GM23338 (cell line): ENCODE data around the gene PLA2G12A. TPM values are rescaled to one million over a fixed set of nuclear protein-coding genes. Genes with fewer than 3 reads are reported as not detected.
A peak's percentile ranks its signal among the peaks of the same experiment; 100 is the strongest.

Source experiments
- ATAC-seq: fragments of 200-7000 bp; cut with Tn5 transposase; 3 replicates; pipeline ENCODE4 v1.9.1; 2020
- DNase-seq: peaks from one replicate; pipeline ENCODE4 v3.0.0-alpha.2; 2015; ENCODE audit warnings: low spot score
- H2AFZ ChIP-seq: fragments of 200-600 bp; sonication (generic); 2 replicates; pipeline ENCODE4 v1.8.0; 2016; ENCODE audit warnings: antibody characterized with exemption, mild to moderate bottlenecking, moderate library complexity
- H3F3A ChIP-seq: fragments of 200-600 bp; sonication (generic); replicated peaks from 2 replicates; pipeline ENCODE4 v1.8.0; 2017; ENCODE audit warnings: antibody characterized with exemption, mixed run types, low read depth
- H3K27ac ChIP-seq: fragments of 200-600 bp; sonication (generic); 2 replicates; pipeline ENCODE4 v1.6.1; 2016; ENCODE audit warnings: low read depth
- H3K27me3 ChIP-seq: fragments of 200-600 bp; sonication (generic); 2 replicates; pipeline ENCODE4 v1.8.0; 2016; ENCODE audit warnings: mild to moderate bottlenecking, mixed run types, moderate library complexity; ENCODE audit not compliant: insufficient read depth
- H3K36me3 ChIP-seq: fragments of 200-600 bp; sonication (generic); 2 replicates; pipeline ENCODE4 v1.8.0; 2016; ENCODE audit warnings: mild to moderate bottlenecking; ENCODE audit not compliant: insufficient read depth
- H3K4me1 ChIP-seq: fragments of 200-600 bp; sonication (generic); 2 replicates; pipeline ENCODE4 v1.8.0; 2016; ENCODE audit warnings: mild to moderate bottlenecking, moderate library complexity; ENCODE audit not compliant: insufficient read depth
- H3K4me2 ChIP-seq: fragments of 200-600 bp; sonication (generic); 2 replicates; pipeline ENCODE4 v1.7.1; 2017; ENCODE audit warnings: mixed run types
- H3K4me3 ChIP-seq: fragments of 200-600 bp; sonication (generic); 2 replicates; pipeline ENCODE4 v1.6.1; 2016; ENCODE audit warnings: mixed run types
- H3K79me2 ChIP-seq: fragments of 200-600 bp; sonication (generic); replicated peaks from 2 replicates; pipeline ENCODE4 v1.8.0; 2017; ENCODE audit warnings: mild to moderate bottlenecking; ENCODE audit not compliant: insufficient read depth
- H3K9me2 ChIP-seq: fragments of 200-600 bp; sonication (generic); 2 replicates; pipeline ENCODE4 v1.8.0; 2017; ENCODE audit not compliant: insufficient read depth
- H4K20me1 ChIP-seq: fragments of 200-600 bp; sonication (generic); replicated peaks from 2 replicates; pipeline ENCODE4 v1.8.0; 2017; ENCODE audit warnings: mild to moderate bottlenecking; ENCODE audit not compliant: insufficient read depth
- H3K27ac Mint-ChIP-seq: 2 replicates; pipeline ENCODE4 v1.8.0; 2020; ENCODE audit warnings: inconsistent platforms, mild to moderate bottlenecking, moderate library complexity, mixed read lengths
- H3K27me3 Mint-ChIP-seq: 3 replicates; pipeline ENCODE4 v1.8.0; 2022; ENCODE audit warnings: low read depth, mild to moderate bottlenecking, moderate library complexity, mixed read lengths, inconsistent platforms; ENCODE audit not compliant: insufficient read depth, poor library complexity
- H3K36me3 Mint-ChIP-seq: 3 replicates; pipeline ENCODE4 v1.8.0; 2021; ENCODE audit warnings: low read depth, mild to moderate bottlenecking, inconsistent platforms, moderate library complexity, mixed read lengths
- H3K4me1 Mint-ChIP-seq: 3 replicates; pipeline ENCODE4 v1.8.0; 2020; ENCODE audit warnings: mild to moderate bottlenecking, inconsistent platforms, mixed read lengths
- H3K4me3 Mint-ChIP-seq: 3 replicates; pipeline ENCODE4 v1.8.0; 2021; ENCODE audit warnings: moderate library complexity, mild to moderate bottlenecking, inconsistent platforms, mixed read lengths
- H3K9me3 Mint-ChIP-seq: 3 replicates; pipeline ENCODE4 v1.8.0; 2020; ENCODE audit warnings: moderate library complexity, mild to moderate bottlenecking, inconsistent platforms, mixed read lengths
- JUNB ChIP-seq: IDR thresholded peaks from one replicate; pipeline ENCODE4 v1.6.1; 2016; ENCODE audit warnings: antibody characterized with exemption; ENCODE audit not compliant: unreplicated experiment
- NANOG ChIP-seq: IDR thresholded peaks from 2 replicates; pipeline ENCODE4 v1.6.1; 2016; ENCODE audit warnings: antibody characterized with exemption, borderline replicate concordance
- POLR2AphosphoS5 ChIP-seq: IDR thresholded peaks from 2 replicates; pipeline ENCODE4 v1.6.1; 2016; ENCODE audit warnings: antibody characterized with exemption, low read depth
- REST ChIP-seq: IDR thresholded peaks from one replicate; pipeline ENCODE4 v1.6.1; 2018; ENCODE audit warnings: antibody characterized with exemption; ENCODE audit not compliant: unreplicated experiment
- STAT1 ChIP-seq: IDR thresholded peaks from one replicate; pipeline ENCODE4 v1.6.1; 2016; ENCODE audit warnings: antibody characterized with exemption; ENCODE audit not compliant: unreplicated experiment
- polyA plus RNA-seq: library from polyadenylated mRNA; unstranded; fragments of >200 nt; fragmentation: Nextera tagmentation; extraction: Ambion mirVana; gene quantifications from 2 replicates; pipeline ENCODE4 v1.2.1, GENCODE V29; 2016
- total RNA-seq: library from RNA; depleted of rRNA; stranded (reverse); fragments of >200 nt; shearing (Covaris generic); gene quantifications from 2 replicates; pipeline ENCODE4 v1.2.3, GENCODE V29; 2014

PLA2G12A gene
- total and polyA plus RNA-seq, 2 experiments from 2014 or later, result 30.8 to 70.7 TPM

DNA sequence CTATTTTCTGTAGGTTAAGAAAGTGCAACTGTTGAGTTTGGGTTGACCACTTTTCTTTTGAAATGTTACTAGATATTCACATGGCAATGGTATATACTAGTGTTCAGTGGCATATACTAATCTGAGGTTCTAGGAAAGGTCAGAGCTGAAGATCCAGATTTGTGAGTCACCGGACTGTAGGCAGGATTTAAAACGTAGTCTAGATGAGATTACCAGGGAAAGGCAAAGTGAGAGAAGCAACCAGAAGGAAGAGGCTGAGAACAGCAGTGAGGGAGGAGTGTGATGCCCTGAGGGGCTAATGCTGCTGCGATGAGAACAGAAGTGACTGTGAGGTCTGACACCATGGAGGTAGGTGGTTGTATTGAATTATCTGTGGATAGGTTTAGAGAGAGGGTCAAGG lies 9.7 kb upstream of the PLA2G12A start (continued):
- TF ChIP-seq REST (no peak), NANOG (no peak), POLR2AphosphoS5 (no peak)

DNA sequence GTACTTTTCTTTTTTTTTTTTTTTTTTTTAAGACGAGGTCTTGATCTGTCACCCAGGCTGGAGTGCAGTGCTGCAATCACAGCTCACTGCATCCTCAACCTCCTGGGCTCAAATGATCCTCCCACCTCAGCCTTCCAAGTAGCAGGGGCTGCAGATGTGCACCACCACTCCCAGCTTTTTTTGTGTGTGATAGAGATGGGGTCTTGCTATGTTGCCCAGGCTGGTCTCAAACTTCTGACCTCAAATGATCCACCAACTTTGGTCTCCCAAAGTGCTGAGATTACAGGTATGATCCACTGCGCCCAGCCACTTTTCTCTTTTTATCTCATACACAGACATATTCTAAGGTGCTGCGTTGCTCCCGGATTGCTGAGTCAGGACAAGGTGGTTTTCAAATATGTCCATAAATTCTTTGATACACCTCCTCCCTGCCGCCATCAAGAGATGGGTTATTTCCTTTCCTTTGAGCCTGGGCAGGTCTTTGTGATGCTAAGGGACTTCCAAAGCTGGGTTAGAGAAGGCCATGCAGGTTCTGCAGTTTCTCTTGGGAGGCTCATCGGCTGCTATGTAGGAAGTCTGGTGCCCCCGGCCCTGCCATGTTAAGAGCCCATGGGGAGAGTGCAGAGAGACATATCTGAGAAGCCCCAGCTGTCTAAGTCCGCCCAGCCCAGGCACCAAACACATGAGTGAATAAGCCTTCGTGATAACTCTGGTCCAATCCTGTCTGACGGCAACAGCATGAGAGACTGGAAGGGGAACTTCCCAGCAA lies 8.4 kb upstream of the PLA2G12A start:
- H3K9me2 ChIP-seq, result no peaks in the 10 kb centered on the region
- peak; percentile 60 for ATAC-seq
- no peak for TF ChIP-seq REST
- 0 out of 2 replicates have a peak, but pooled peaks have one; percentile 28 for TF ChIP-seq NANOG
- no peak for TF ChIP-seq JUNB
- TF ChIP-seq STAT1, result no peak
- H2AFZ ChIP-seq, result peak overlapping the region; percentile 69; the same call in 1 of the 2 replicates
- no peaks in the 10 kb centered on the region for H3K79me2 ChIP-seq
- Mint-ChIP-seq H3K27me3 (peaks cover 6% of the 10 kb centered on the region), H3K36me3 (no peaks in the 10 kb centered on the region), H3K4me1 (peaks cover 8% of the 10 kb centered on the region; the same call in 2 of the 3 replicates), H3K27ac (no peak overlapping the region), H3K4me3 (no peak overlapping the region), H3K9me3 (no peaks in the 10 kb centered on the region; the same call in 2 of the 3 replicates)
- H3K27ac ChIP-seq, result no peak overlapping the region
- no peaks in the 10 kb centered on the region for H3K36me3 ChIP-seq
- DNase-seq, result peak; percentile 28
- no peak overlapping the region for H3K4me2 ChIP-seq
- no peaks in the 10 kb centered on the region for H3F3A ChIP-seq
- H3K4me3 ChIP-seq, result no peak overlapping the region
- no peaks in the 10 kb centered on the region for H3K27me3 ChIP-seq
- H4K20me1 ChIP-seq, result no peaks in the 10 kb centered on the region
- 0 out of 2 replicates have a peak, but pooled peaks cover 4% of the 10 kb centered on the region for H3K4me1 ChIP-seq
